NB4 (cell line): ENCODE results near the gene KRT85.
"Not testable (repeated sequence)": the region's sequence is repeated elsewhere in the genome, so short reads cannot be mapped to it uniquely, and the experiment has no call there.

Experiments used
- DNase-seq: peaks from one replicate; pipeline ENCODE4 v3.0.0; 2010; ENCODE audit warnings: low read depth
- H3K4me3 ChIP-seq: one replicate; pipeline ENCODE4 v1.5.1; 2011; ENCODE audit warnings: mild to moderate bottlenecking, low read depth, low read length, moderate library complexity
- CTCF ChIP-seq: IDR thresholded peaks from one replicate; pipeline ENCODE4 v1.5.1; 2012; ENCODE audit warnings: low read depth, low read length
- MAX ChIP-seq: IDR thresholded peaks from 2 replicates; pipeline ENCODE4 v1.6.1; 2011; ENCODE audit warnings: low read depth, low read length
- MYC ChIP-seq: IDR thresholded peaks from 2 replicates; pipeline ENCODE4 v1.6.1; 2011; ENCODE audit warnings: low read depth, low read length
- POLR2A ChIP-seq: IDR thresholded peaks from 2 replicates; pipeline ENCODE4 v1.6.1; 2011; ENCODE audit warnings: mild to moderate bottlenecking; ENCODE audit not compliant: insufficient read length; ENCODE audit errors: extremely low read depth

Gene KRT85

GRCh38 chr12:52347551-52348510, 19.4 kb downstream of the KRT85 start:
- no peak for DNase-seq
- H3K4me3 ChIP-seq, result no peak overlapping the region
- no peak for TF ChIP-seq MYC
- TF ChIP-seq POLR2A, result no peak
- no peak for TF ChIP-seq CTCF
- no peak for TF ChIP-seq MAX

GRCh38 chr12:52347016-52347415, 20.3 kb downstream of the KRT85 start:
- TF ChIP-seq MYC, result no peak
- TF ChIP-seq MAX, result no peak
- TF ChIP-seq CTCF, result no peak
- TF ChIP-seq POLR2A, result no peak
- DNase-seq, result no peak
- no peak overlapping the region for H3K4me3 ChIP-seq

GRCh38 chr12:52346593-52346992, 20.7 kb downstream of the KRT85 start:
- H3K4me3 ChIP-seq, result no peak overlapping the region
- DNase-seq, result no peak
- TF ChIP-seq CTCF (no peak), MAX (no peak), POLR2A (no peak), MYC (no peak)

- H3K4me3 ChIP-seq, DNase-seq: not testable (repeated sequence)
Measured at GRCh38 chr12:52345041-52345440, 22.2 kb downstream of the KRT85 start.

GRCh38 chr12:52344111-52344510, 23.2 kb downstream of the KRT85 start:
- peak; percentile 23 for DNase-seq
- TF ChIP-seq POLR2A (no peak), MAX (no peak), CTCF (no peak), MYC (no peak)

GRCh38 chr12:52343550-52343949, 23.7 kb downstream of the KRT85 start:
- no peak for TF ChIP-seq CTCF
- DNase-seq, result no peak
- no peak overlapping the region for H3K4me3 ChIP-seq

More at GRCh38 chr12:52344111-52344510, 23.2 kb downstream of the KRT85 start:
- no peak overlapping the region for H3K4me3 ChIP-seq
